ENCODE data around the gene MOGAT1. TPM values are rescaled to one million over a fixed set of nuclear protein-coding genes. Genes with fewer than 3 reads are reported as not detected.

MOGAT1 gene
- total and polyA plus RNA-seq, 9 of the 15 experiments (the other 6 are each of a cell fraction or from before 2014, with no cell fraction given), result not detected

DNA sequence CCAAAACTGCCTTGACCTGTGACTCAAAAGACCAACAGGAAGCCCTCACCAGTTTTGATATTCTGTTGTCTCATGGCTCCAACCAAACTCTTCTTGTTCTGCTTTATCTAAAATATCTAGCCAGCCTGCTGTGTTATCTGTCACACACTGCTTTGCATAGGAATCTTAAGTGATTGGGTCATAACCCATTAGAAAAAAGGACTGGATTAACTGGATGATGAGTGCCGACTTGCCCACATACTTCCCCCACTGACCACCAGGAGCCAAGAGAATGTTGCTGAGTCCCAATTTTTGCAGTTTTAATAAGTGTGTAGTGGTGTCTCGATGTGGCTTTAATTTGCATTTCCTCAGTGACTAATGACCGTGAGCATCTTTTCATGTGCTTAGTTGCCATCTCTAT lies 6.5 kb downstream of the MOGAT1 start (continued):
- peak; percentile 78 for TF ChIP-seq TEAD4 (IDR thresholded peaks at IDR 0.05; ENCODE audit: low read length)
- TF ChIP-seq TEAD4 (CRISPR knock-in tag; IDR thresholded peaks at IDR 0.05; ENCODE audit: borderline replicate concordance), result no peak
- TF ChIP-seq KDM1A (IDR thresholded peaks at IDR 0.05), result peak in 1 of 2 experiments; percentile 46; a peak in 2 of 4 replicates
- no peak for TF ChIP-seq POLR3G (IDR thresholded peaks at IDR 0.05; ENCODE audit: extremely low read depth, insufficient read length, insufficient replicate concordance)
- TF ChIP-seq, protein P1, sequence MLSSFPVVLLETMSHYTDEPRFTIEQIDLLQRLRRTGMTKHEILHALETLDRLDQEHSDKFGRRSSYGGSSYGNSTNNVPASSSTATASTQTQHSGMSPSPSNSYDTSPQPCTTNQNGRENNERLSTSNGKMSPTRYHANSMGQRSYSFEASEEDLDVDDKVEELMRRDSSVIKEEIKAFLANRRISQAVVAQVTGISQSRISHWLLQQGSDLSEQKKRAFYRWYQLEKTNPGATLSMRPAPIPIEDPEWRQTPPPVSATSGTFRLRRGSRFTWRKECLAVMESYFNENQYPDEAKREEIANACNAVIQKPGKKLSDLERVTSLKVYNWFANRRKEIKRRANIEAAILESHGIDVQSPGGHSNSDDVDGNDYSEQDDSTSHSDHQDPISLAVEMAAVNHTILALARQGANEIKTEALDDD (IDR thresholded peaks at IDR 0.05), result peak; percentile 75; the same call in 1 of the 2 replicates
- no peak for TF ChIP-seq ELF4 (CRISPR knock-in tag; IDR thresholded peaks at IDR 0.05)
- no peak for TF ChIP-seq CBX1 (IDR thresholded peaks at IDR 0.05; ENCODE audit: low read depth)
- no peak for TF ChIP-seq HNRNPK (IDR thresholded peaks at IDR 0.05; ENCODE audit: low read depth, low read length, poor library complexity, severe bottlenecking)
- no peak for TF ChIP-seq FOXA1 (IDR thresholded peaks at IDR 0.05; ENCODE audit: borderline replicate concordance)
- no peak for TF ChIP-seq CCNT2 (IDR thresholded peaks at IDR 0.05; ENCODE audit: borderline replicate concordance, extremely low read depth, insufficient read length, low read depth, low read length)
- TF ChIP-seq ZNF224 (CRISPR knock-in tag; IDR thresholded peaks at IDR 0.05), result no peak
- no peak for TF ChIP-seq NR2F6 (CRISPR knock-in tag; IDR thresholded peaks at IDR 0.05)
- TF ChIP-seq, protein P2, sequence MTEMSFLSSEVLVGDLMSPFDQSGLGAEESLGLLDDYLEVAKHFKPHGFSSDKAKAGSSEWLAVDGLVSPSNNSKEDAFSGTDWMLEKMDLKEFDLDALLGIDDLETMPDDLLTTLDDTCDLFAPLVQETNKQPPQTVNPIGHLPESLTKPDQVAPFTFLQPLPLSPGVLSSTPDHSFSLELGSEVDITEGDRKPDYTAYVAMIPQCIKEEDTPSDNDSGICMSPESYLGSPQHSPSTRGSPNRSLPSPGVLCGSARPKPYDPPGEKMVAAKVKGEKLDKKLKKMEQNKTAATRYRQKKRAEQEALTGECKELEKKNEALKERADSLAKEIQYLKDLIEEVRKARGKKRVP (CRISPR knock-in tag; IDR thresholded peaks at IDR 0.05), result no peak
- TF ChIP-seq MXI1 (IDR thresholded peaks at IDR 0.05; ENCODE audit: low read depth, low read length), result no peak
- no peak for TF ChIP-seq HDAC3 (IDR thresholded peaks at IDR 0.05; ENCODE audit: borderline replicate concordance, partially characterized antibody)
- TF ChIP-seq HIVEP1 (CRISPR knock-in tag; IDR thresholded peaks at IDR 0.05), result no peak
- TF ChIP-seq MEIS2 (IDR thresholded peaks at IDR 0.05; ENCODE audit: partially characterized antibody), result no peak
- TF ChIP-seq NFE2L1 (tag; IDR thresholded peaks at IDR 0.05; ENCODE audit: borderline replicate concordance, low read depth), result no peak
- TF ChIP-seq RHOXF2B (CRISPR knock-in tag; conservative IDR thresholded peaks at IDR 0.05), result no peak
- no peak for TF ChIP-seq TCFL5 (CRISPR knock-in tag; conservative IDR thresholded peaks at IDR 0.05)
- TF ChIP-seq CBFA2T2 (conservative IDR thresholded peaks at IDR 0.05), result peak; percentile 31; the same call in 1 of the 2 replicates
- no peak for TF ChIP-seq RUNX1 (IDR thresholded peaks at IDR 0.05; ENCODE audit: low read depth)
- TF ChIP-seq SMARCB1 (IDR thresholded peaks at IDR 0.05; ENCODE audit: insufficient read length, low read depth), result no peak
- no peak for TF ChIP-seq ARNT (IDR thresholded peaks at IDR 0.05)
- no peak for TF ChIP-seq EP300 (IDR thresholded peaks at IDR 0.05; ENCODE audit: low read length)
- no peak for TF ChIP-seq THRAP3 (IDR thresholded peaks at IDR 0.05; ENCODE audit: borderline replicate concordance)
- TF ChIP-seq, protein P3, sequence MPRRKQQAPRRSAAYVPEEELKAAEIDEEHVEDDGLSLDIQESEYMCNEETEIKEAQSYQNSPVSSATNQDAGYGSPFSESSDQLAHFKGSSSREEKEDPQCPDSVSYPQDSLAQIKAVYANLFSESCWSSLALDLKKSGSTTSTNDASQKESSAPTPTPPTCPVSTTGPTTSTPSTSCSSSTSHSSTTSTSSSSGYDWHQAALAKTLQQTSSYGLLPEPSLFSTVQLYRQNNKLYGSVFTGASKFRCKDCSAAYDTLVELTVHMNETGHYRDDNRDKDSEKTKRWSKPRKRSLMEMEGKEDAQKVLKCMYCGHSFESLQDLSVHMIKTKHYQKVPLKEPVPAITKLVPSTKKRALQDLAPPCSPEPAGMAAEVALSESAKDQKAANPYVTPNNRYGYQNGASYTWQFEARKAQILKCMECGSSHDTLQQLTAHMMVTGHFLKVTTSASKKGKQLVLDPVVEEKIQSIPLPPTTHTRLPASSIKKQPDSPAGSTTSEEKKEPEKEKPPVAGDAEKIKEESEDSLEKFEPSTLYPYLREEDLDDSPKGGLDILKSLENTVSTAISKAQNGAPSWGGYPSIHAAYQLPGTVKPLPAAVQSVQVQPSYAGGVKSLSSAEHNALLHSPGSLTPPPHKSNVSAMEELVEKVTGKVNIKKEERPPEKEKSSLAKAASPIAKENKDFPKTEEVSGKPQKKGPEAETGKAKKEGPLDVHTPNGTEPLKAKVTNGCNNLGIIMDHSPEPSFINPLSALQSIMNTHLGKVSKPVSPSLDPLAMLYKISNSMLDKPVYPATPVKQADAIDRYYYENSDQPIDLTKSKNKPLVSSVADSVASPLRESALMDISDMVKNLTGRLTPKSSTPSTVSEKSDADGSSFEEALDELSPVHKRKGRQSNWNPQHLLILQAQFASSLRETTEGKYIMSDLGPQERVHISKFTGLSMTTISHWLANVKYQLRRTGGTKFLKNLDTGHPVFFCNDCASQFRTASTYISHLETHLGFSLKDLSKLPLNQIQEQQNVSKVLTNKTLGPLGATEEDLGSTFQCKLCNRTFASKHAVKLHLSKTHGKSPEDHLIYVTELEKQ (CRISPR knock-in tag; IDR thresholded peaks at IDR 0.05), result no peak
